Endothelial cell of hepatic sinusoid (primary cell): ENCODE data around the gene ALOX15B.
"Not testable (repeated sequence)": the region's sequence is repeated elsewhere in the genome, so short reads cannot be mapped to it uniquely, and the experiment has no call there.

Experiments used
- in situ Hi-C: cut with HindIII; loops from 2 replicates; pipeline ENCODE4 v1.10.0; 2017; ENCODE audit warnings: low sequenced_read_pairs

Gene ALOX15B

GRCh38 chr17:8060274-8060673 is 21.4 kb downstream of the ALOX15B start:
- in situ Hi-C loops: no loop called here

- in situ Hi-C loops: not testable (repeated sequence)
These were observed 23.0 kb downstream of the ALOX15B start for GRCh38 chr17:8061851-8062250.

GRCh38 chr17:8062435-8062806 is 23.6 kb downstream of the ALOX15B start:
- in situ Hi-C loops: no loop called here

GRCh38 chr17:8062807-8063483 is 24.1 kb downstream of the ALOX15B start:
- in situ Hi-C loops: no loop called here

- in situ Hi-C loops: no loop called here
These were observed 25.1 kb downstream of the ALOX15B start for GRCh38 chr17:8063761-8064534.

- in situ Hi-C loops: no loop called here
These were observed 25.7 kb downstream of the ALOX15B start for GRCh38 chr17:8064561-8065019.

- in situ Hi-C loops: no loop called here
These were observed 28.2 kb downstream of the ALOX15B start for GRCh38 chr17:8066841-8067775.

GRCh38 chr17:8067806-8068205 is 28.9 kb downstream of the ALOX15B start:
- in situ Hi-C loops: no loop called here

- in situ Hi-C loops: no loop called here
These were observed 30.1 kb downstream of the ALOX15B start for GRCh38 chr17:8068736-8069586.

- in situ Hi-C loops: no loop called here
These were observed 30.7 kb downstream of the ALOX15B start for GRCh38 chr17:8069587-8069860.

- in situ Hi-C loops: no loop called here
These were observed 32.6 kb downstream of the ALOX15B start for GRCh38 chr17:8071496-8071895.

GRCh38 chr17:8072341-8072728 is 33.5 kb downstream of the ALOX15B start:
- in situ Hi-C loops: no loop called here

- in situ Hi-C loops: no loop called here
These were observed 34.0 kb downstream of the ALOX15B start for GRCh38 chr17:8072729-8073461.

- in situ Hi-C loops: no loop called here
These were observed 35.0 kb downstream of the ALOX15B start for GRCh38 chr17:8073627-8074484.

- in situ Hi-C loops: no loop called here
These were observed 35.7 kb downstream of the ALOX15B start for GRCh38 chr17:8074554-8074953.

GRCh38 chr17:8075081-8075480 is 36.2 kb downstream of the ALOX15B start:
- in situ Hi-C loops: no loop called here

- in situ Hi-C loops: no loop called here
These were observed 36.9 kb downstream of the ALOX15B start for GRCh38 chr17:8075574-8076342.
